Measurements from ENCODE around the gene BCL7A. TPM values are rescaled to one million over a fixed set of nuclear protein-coding genes. Genes with fewer than 3 reads are reported as not detected.

The BCL7A gene
- total and polyA plus RNA-seq, 5 donors from 2014 or later = 0.35 to 2.0 (median 0.60) TPM

GRCh38 chr12:122005252-122005776 lies 16.4 kb upstream of the BCL7A start:
- Mint-ChIP-seq H3K27ac (no peak overlapping the region), H3K36me3 (no peaks in the 10 kb centered on the region), H3K4me3 (no peak overlapping the region), H3K27me3 (peaks cover 29% of the 10 kb centered on the region), H3K9me3 (no peaks in the 10 kb centered on the region), H3K4me1 (peaks cover 0 to 24% (median 7%) of the 10 kb centered on the region in 4 donors)
- Histone ChIP-seq H3K4me1 (ENCODE audit: control insufficient read depth, insufficient read depth, low read length, poor library complexity, severe bottlenecking) (peaks cover 16% of the 10 kb centered on the region), H3K36me3 (ENCODE audit: control insufficient read depth, insufficient read depth, low read length) (no peaks in the 10 kb centered on the region), H3K4me3 (ENCODE audit: low read depth, low read length) (no peak overlapping the region), H3K27ac (ENCODE audit: insufficient read depth, low read length, poor library complexity, severe bottlenecking) (no peak overlapping the region), H3K9me3 (ENCODE audit: control insufficient read depth in 2 of 2, low read length in 2 of 2) (no peaks in the 10 kb centered on the region), H3K27me3 (ENCODE audit: control insufficient read depth, insufficient read depth, low read length) (peaks cover 2% of the 10 kb centered on the region)
- DNase-seq (no peak), ATAC-seq (ENCODE audit: low read depth in 2 of 2) (no peak)

GRCh38 chr12:122006186-122006926 lies 15.3 kb upstream of the BCL7A start:
- Histone ChIP-seq H3K27ac (ENCODE audit: insufficient read depth, low read length, poor library complexity, severe bottlenecking) (no peak overlapping the region), H3K27me3 (ENCODE audit: control insufficient read depth, insufficient read depth, low read length) (peaks cover 2% of the 10 kb centered on the region), H3K9me3 (ENCODE audit: control insufficient read depth in 2 of 2, low read length in 2 of 2) (no peaks in the 10 kb centered on the region), H3K4me1 (ENCODE audit: control insufficient read depth, insufficient read depth, low read length, poor library complexity, severe bottlenecking) (peaks cover 16% of the 10 kb centered on the region), H3K4me3 (ENCODE audit: low read depth, low read length) (no peak overlapping the region), H3K36me3 (ENCODE audit: control insufficient read depth, insufficient read depth, low read length) (no peaks in the 10 kb centered on the region)
- peak overlapping the region in 3 of 4 donors; percentile 23 to 73 (median 25) for H3K4me3 Mint-ChIP-seq
- peaks cover 29% of the 10 kb centered on the region for H3K27me3 Mint-ChIP-seq
- no peaks in the 10 kb centered on the region for H3K36me3 Mint-ChIP-seq
- no peak for ATAC-seq (ENCODE audit: low read depth in 2 of 2)
- H3K4me1 Mint-ChIP-seq = peaks cover 0 to 24% (median 7%) of the 10 kb centered on the region in 4 donors
- H3K9me3 Mint-ChIP-seq = no peaks in the 10 kb centered on the region
- peak overlapping the region; percentile 10 to 65 (median 56) for H3K27ac Mint-ChIP-seq
- DNase-seq = peak in 1 of 3 donors; percentile 56

GRCh38 chr12:122009741-122010140 lies 11.9 kb upstream of the BCL7A start:
- Mint-ChIP-seq H3K36me3 (no peaks in the 10 kb centered on the region), H3K27ac (no peak overlapping the region), H3K4me3 (no peak overlapping the region), H3K27me3 (peaks cover 27% of the 10 kb centered on the region), H3K9me3 (no peaks in the 10 kb centered on the region), H3K4me1 (peaks cover 0 to 18% (median 6%) of the 10 kb centered on the region in 4 donors)
- DNase-seq (no peak), ATAC-seq (ENCODE audit: low read depth in 2 of 2) (no peak)
- H3K4me3 ChIP-seq (ENCODE audit: low read depth, low read length) = no peak overlapping the region
- H3K36me3 ChIP-seq (ENCODE audit: control insufficient read depth, insufficient read depth, low read length) = no peaks in the 10 kb centered on the region
- no peak overlapping the region for H3K27ac ChIP-seq (ENCODE audit: insufficient read depth, low read length, poor library complexity, severe bottlenecking)
- peaks cover 10% of the 10 kb centered on the region for H3K4me1 ChIP-seq (ENCODE audit: control insufficient read depth, insufficient read depth, low read length, poor library complexity, severe bottlenecking)
- H3K27me3 ChIP-seq (ENCODE audit: control insufficient read depth, insufficient read depth, low read length) = no peaks in the 10 kb centered on the region
- H3K9me3 ChIP-seq (ENCODE audit: control insufficient read depth in 2 of 2, low read length in 2 of 2) = no peaks in the 10 kb centered on the region

GRCh38 chr12:122012184-122012583 lies 9.5 kb upstream of the BCL7A start:
- DNase-seq (no peak), ATAC-seq (ENCODE audit: low read depth in 2 of 2) (no peak)
- peaks cover 0 to 5% (median 2%) of the 10 kb centered on the region in 4 donors for H3K4me1 Mint-ChIP-seq
- no peak overlapping the region for H3K4me3 Mint-ChIP-seq
- no peak overlapping the region for H3K4me3 ChIP-seq (ENCODE audit: low read depth, low read length)
- H3K4me1 ChIP-seq (ENCODE audit: control insufficient read depth, insufficient read depth, low read length, poor library complexity, severe bottlenecking) = no peaks in the 10 kb centered on the region
- no peaks in the 10 kb centered on the region for H3K27me3 ChIP-seq (ENCODE audit: control insufficient read depth, insufficient read depth, low read length)
- peaks cover 29% of the 10 kb centered on the region for H3K27me3 Mint-ChIP-seq
- no peaks in the 10 kb centered on the region for H3K36me3 ChIP-seq (ENCODE audit: control insufficient read depth, insufficient read depth, low read length)
- no peak overlapping the region for H3K27ac Mint-ChIP-seq
- no peaks in the 10 kb centered on the region for H3K36me3 Mint-ChIP-seq
- no peak overlapping the region for H3K27ac ChIP-seq (ENCODE audit: insufficient read depth, low read length, poor library complexity, severe bottlenecking)
- H3K9me3 Mint-ChIP-seq = no peaks in the 10 kb centered on the region
- no peaks in the 10 kb centered on the region for H3K9me3 ChIP-seq (ENCODE audit: control insufficient read depth in 2 of 2, low read length in 2 of 2)

- H3K9me3 ChIP-seq (ENCODE audit: control insufficient read depth in 2 of 2, low read length in 2 of 2) = no peaks in the 10 kb centered on the region
- no peak overlapping the region for H3K27ac ChIP-seq (ENCODE audit: insufficient read depth, low read length, poor library complexity, severe bottlenecking)
- peak overlapping the region in 1 of 4 donors; percentile 15 for H3K4me3 Mint-ChIP-seq
- peaks cover 0 to 5% (median 0%) of the 10 kb centered on the region in 4 donors for H3K4me1 Mint-ChIP-seq
- no peaks in the 10 kb centered on the region for H3K36me3 ChIP-seq (ENCODE audit: control insufficient read depth, insufficient read depth, low read length)
- no peak overlapping the region for H3K4me3 ChIP-seq (ENCODE audit: low read depth, low read length)
- ATAC-seq (ENCODE audit: low read depth in 2 of 2) (no peak), DNase-seq (no peak)
- no peaks in the 10 kb centered on the region for H3K36me3 Mint-ChIP-seq
- no peaks in the 10 kb centered on the region for H3K9me3 Mint-ChIP-seq
- no peak overlapping the region for H3K27ac Mint-ChIP-seq
- no peaks in the 10 kb centered on the region for H3K27me3 ChIP-seq (ENCODE audit: control insufficient read depth, insufficient read depth, low read length)
- H3K4me1 ChIP-seq (ENCODE audit: control insufficient read depth, insufficient read depth, low read length, poor library complexity, severe bottlenecking) = no peaks in the 10 kb centered on the region
- H3K27me3 Mint-ChIP-seq = peaks cover 29% of the 10 kb centered on the region
These were observed 8.5 kb upstream of the BCL7A start for GRCh38 chr12:122013136-122013535.

GRCh38 chr12:122013791-122014590 lies 7.7 kb upstream of the BCL7A start:
- Histone ChIP-seq H3K27ac (ENCODE audit: insufficient read depth, low read length, poor library complexity, severe bottlenecking) (no peak overlapping the region), H3K27me3 (ENCODE audit: control insufficient read depth, insufficient read depth, low read length) (no peaks in the 10 kb centered on the region), H3K36me3 (ENCODE audit: control insufficient read depth, insufficient read depth, low read length) (no peaks in the 10 kb centered on the region), H3K9me3 (ENCODE audit: control insufficient read depth in 2 of 2, low read length in 2 of 2) (peaks cover 0 to 4% of the 10 kb centered on the region in 2 experiments), H3K4me3 (ENCODE audit: low read depth, low read length) (no peak overlapping the region), H3K4me1 (ENCODE audit: control insufficient read depth, insufficient read depth, low read length, poor library complexity, severe bottlenecking) (no peaks in the 10 kb centered on the region)
- no peak for ATAC-seq (ENCODE audit: low read depth in 2 of 2)
- Mint-ChIP-seq H3K4me1 (peaks cover 0 to 5% (median 0%) of the 10 kb centered on the region in 4 donors), H3K4me3 (no peak overlapping the region), H3K27ac (no peak overlapping the region), H3K9me3 (no peaks in the 10 kb centered on the region), H3K27me3 (peaks cover 37% of the 10 kb centered on the region), H3K36me3 (no peaks in the 10 kb centered on the region)
- DNase-seq = no peak

- H3K36me3 Mint-ChIP-seq = no peaks in the 10 kb centered on the region
- peaks cover 42% of the 10 kb centered on the region for H3K27me3 Mint-ChIP-seq
- Histone ChIP-seq H3K4me3 (ENCODE audit: low read depth, low read length) (no peak overlapping the region), H3K27ac (ENCODE audit: insufficient read depth, low read length, poor library complexity, severe bottlenecking) (no peak overlapping the region), H3K36me3 (ENCODE audit: control insufficient read depth, insufficient read depth, low read length) (no peaks in the 10 kb centered on the region), H3K9me3 (ENCODE audit: control insufficient read depth in 2 of 2, low read length in 2 of 2) (peaks cover 0 to 4% of the 10 kb centered on the region in 2 experiments), H3K4me1 (ENCODE audit: control insufficient read depth, insufficient read depth, low read length, poor library complexity, severe bottlenecking) (no peaks in the 10 kb centered on the region), H3K27me3 (ENCODE audit: control insufficient read depth, insufficient read depth, low read length) (peaks cover 4% of the 10 kb centered on the region)
- H3K4me3 Mint-ChIP-seq = no peak overlapping the region
- H3K9me3 Mint-ChIP-seq = peaks cover 0 to 2% (median 0%) of the 10 kb centered on the region in 7 donors
- H3K4me1 Mint-ChIP-seq = peaks cover 0 to 5% (median 0%) of the 10 kb centered on the region in 4 donors
- DNase-seq (no peak), ATAC-seq (ENCODE audit: low read depth in 2 of 2) (no peak)
- H3K27ac Mint-ChIP-seq = no peak overlapping the region
These were observed 6.9 kb upstream of the BCL7A start for GRCh38 chr12:122014781-122015180.
